Bronchial epithelial cell (primary cell): ENCODE results near the gene KRT31. TPM values are rescaled to one million over a fixed set of nuclear protein-coding genes. Genes with fewer than 3 reads are reported as not detected.

Experiments used
- DNase-seq: peaks from one replicate; pipeline ENCODE4 v3.0.0-alpha.2; 2010; ENCODE audit warnings: low read depth
- FAIRE-seq: peaks from 2 replicates; lab custom pipeline; 2011; peaks lifted over from hg19 to GRCh38; lab: Jason Lieb, UNC
- H3K27me3 ChIP-seq: 2 replicates; pipeline ENCODE4 v1.5.1; 2011; ENCODE audit warnings: low read length; ENCODE audit not compliant: control insufficient read depth, insufficient read depth
- H3K36me3 ChIP-seq: 2 replicates; pipeline ENCODE4 v1.5.1; 2011; ENCODE audit warnings: low read length; ENCODE audit not compliant: control insufficient read depth, insufficient read depth
- H3K4me3 ChIP-seq: 2 replicates; pipeline ENCODE4 v1.5.1; 2011; ENCODE audit warnings: mild to moderate bottlenecking, low read depth, low read length, control low read depth
- total RNA-seq: library from RNA; depleted of rRNA; stranded (reverse); fragments of >200 nt; gene quantifications from 2 replicates; pipeline ENCODE4 v1.2.1, GENCODE V29; 2014
- TF ChIP-seq, protein P1 (sequence below): IDR thresholded peaks from 2 replicates; pipeline ENCODE4 v1.5.1; 2011; ENCODE audit warnings: mild to moderate bottlenecking, moderate library complexity, low read length, control low read depth, inconsistent platforms; ENCODE audit not compliant: insufficient read depth, severe bottlenecking

The KRT31 gene
- 0.26 TPM in 1 of 2 replicates, not detected in the other for total RNA-seq

- no peaks in the 10 kb centered on the region for H3K36me3 ChIP-seq
- TF ChIP-seq, protein P1, sequence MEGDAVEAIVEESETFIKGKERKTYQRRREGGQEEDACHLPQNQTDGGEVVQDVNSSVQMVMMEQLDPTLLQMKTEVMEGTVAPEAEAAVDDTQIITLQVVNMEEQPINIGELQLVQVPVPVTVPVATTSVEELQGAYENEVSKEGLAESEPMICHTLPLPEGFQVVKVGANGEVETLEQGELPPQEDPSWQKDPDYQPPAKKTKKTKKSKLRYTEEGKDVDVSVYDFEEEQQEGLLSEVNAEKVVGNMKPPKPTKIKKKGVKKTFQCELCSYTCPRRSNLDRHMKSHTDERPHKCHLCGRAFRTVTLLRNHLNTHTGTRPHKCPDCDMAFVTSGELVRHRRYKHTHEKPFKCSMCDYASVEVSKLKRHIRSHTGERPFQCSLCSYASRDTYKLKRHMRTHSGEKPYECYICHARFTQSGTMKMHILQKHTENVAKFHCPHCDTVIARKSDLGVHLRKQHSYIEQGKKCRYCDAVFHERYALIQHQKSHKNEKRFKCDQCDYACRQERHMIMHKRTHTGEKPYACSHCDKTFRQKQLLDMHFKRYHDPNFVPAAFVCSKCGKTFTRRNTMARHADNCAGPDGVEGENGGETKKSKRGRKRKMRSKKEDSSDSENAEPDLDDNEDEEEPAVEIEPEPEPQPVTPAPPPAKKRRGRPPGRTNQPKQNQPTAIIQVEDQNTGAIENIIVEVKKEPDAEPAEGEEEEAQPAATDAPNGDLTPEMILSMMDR = no peak
- DNase-seq (no peak), FAIRE-seq (no peak)
- no peak within 1 kb of the TSS for H3K4me3 ChIP-seq
- no peaks in the 10 kb centered on the region for H3K27me3 ChIP-seq
Observed at GRCh38 chr17:41396996-41397660, at the start of gene KRT31. KRT31 (minus strand) TSS chr17:41397608; CDS start chr17:41397539, 69 bp downstream.

DNA sequence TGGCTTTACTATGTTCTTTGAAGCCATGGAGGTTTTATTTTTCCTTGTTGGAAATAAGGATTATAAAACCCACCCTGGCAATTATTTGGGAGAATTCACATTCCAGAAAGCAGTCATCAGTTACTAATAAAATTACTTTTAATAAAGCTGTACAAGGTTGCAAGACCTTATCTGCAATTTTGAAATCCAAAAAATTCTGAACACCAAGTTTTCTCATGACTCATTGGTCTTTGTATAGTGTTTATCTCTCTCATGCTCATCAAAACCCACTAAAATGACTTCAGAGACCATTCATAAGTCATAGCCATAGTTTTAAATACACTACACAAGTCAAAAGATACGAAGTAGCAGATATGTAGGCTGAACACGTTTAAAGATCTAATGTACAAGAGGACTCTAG is 49.4 kb upstream of the KRT31 start:
- no peak for FAIRE-seq

GRCh38 chr17:41444640-41445039 is 47.2 kb upstream of the KRT31 start:
- Histone ChIP-seq H3K4me3 (no peak overlapping the region), H3K36me3 (no peaks in the 10 kb centered on the region), H3K27me3 (no peaks in the 10 kb centered on the region)
- DNase-seq = no peak
- TF ChIP-seq, protein P1 = no peak
- no peak for FAIRE-seq

More for the DNA sequence above, 49.4 kb upstream of the KRT31 start:
- Histone ChIP-seq H3K36me3 (no peaks in the 10 kb centered on the region), H3K27me3 (no peaks in the 10 kb centered on the region), H3K4me3 (no peak overlapping the region)
- no peak for DNase-seq
- TF ChIP-seq, protein P1 = no peak

DNA sequence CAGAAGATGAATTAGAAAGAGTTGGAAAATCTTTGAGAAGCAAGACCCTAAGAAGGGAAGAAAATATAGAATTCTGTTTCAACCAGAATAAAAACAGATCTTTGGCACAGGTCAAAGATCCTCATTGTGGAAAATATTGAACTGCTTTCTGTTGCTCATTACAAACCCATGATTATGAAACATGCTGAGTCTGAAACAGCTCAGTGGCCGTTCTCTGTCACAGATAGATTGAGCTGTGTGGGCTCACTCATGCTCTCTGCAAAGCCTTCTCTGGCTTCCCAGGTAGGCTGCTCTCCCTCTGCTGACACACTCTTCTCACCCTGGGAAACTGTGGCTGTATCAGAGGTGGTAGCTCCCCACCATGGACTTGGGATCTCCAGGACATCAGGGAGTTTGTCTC is 46.8 kb upstream of the KRT31 start:
- FAIRE-seq (no peak), DNase-seq (no peak)
- Histone ChIP-seq H3K27me3 (no peaks in the 10 kb centered on the region), H3K4me3 (no peak overlapping the region), H3K36me3 (no peaks in the 10 kb centered on the region)
- TF ChIP-seq, protein P1 = no peak

- FAIRE-seq (peak; percentile 18), DNase-seq (no peak)
- Histone ChIP-seq H3K4me3 (no peak overlapping the region), H3K27me3 (no peaks in the 10 kb centered on the region), H3K36me3 (no peaks in the 10 kb centered on the region)
- TF ChIP-seq, protein P1 = no peak
Observed at GRCh38 chr17:41442739-41443138, 45.3 kb upstream of the KRT31 start.
